Small intestine (tissue), 7 donors: ENCODE data around the gene C19orf44. TPM values are rescaled to one million over a fixed set of nuclear protein-coding genes. Genes with fewer than 3 reads are reported as not detected.
"Not testable (repeated sequence)": the region's sequence is repeated elsewhere in the genome, so short reads cannot be mapped to it uniquely, and the experiment has no call there.

ENCODE experiments used
- DNase-seq, 2 donors: peaks; one replicate each; pipeline versions ENCODE4 v3.0.0 to v3.0.0-alpha.2; 2013
- FAIRE-seq: peaks from 2 replicates; lab custom pipeline; 2012; peaks lifted over from hg19 to GRCh38; lab: Jason Lieb, UNC
- H3K27ac ChIP-seq, 3 donors: one replicate each; pipeline ENCODE4 v1.5.1; 2013; ENCODE audit warnings: low read length in 2 of 3, mild to moderate bottlenecking in 2 of 3, control low read depth in 1 of 3, inconsistent platforms in 1 of 3, low read depth in 1 of 3, moderate library complexity in 1 of 3
- H3K27me3 ChIP-seq, 3 donors: one replicate each; pipeline ENCODE4 v1.6.1; 2013; ENCODE audit warnings: low read length in 3 of 3, inconsistent platforms in 1 of 3; ENCODE audit not compliant: control insufficient read depth in 3 of 3, insufficient read depth in 3 of 3
- H3K36me3 ChIP-seq, 3 donors: one replicate each; pipeline ENCODE4 v1.6.1; 2013; ENCODE audit warnings: low read length in 3 of 3, inconsistent platforms in 1 of 3, low read depth in 1 of 3, mild to moderate bottlenecking in 1 of 3, moderate library complexity in 1 of 3; ENCODE audit not compliant: control insufficient read depth in 3 of 3, insufficient read depth in 2 of 3
- H3K4me1 ChIP-seq, 3 donors: one replicate each; pipeline ENCODE4 v1.6.1; 2013; ENCODE audit warnings: low read length in 2 of 3, inconsistent platforms in 1 of 3, low read depth in 1 of 3, mild to moderate bottlenecking in 1 of 3, moderate library complexity in 1 of 3; ENCODE audit not compliant: control insufficient read depth in 3 of 3, insufficient read depth in 2 of 3
- H3K4me3 ChIP-seq, 3 donors: one replicate each; pipeline ENCODE4 v1.5.1; 2013; ENCODE audit warnings: low read length in 3 of 3, control low read depth in 1 of 3, inconsistent platforms in 1 of 3, low read depth in 1 of 3, mild to moderate bottlenecking in 1 of 3, moderate library complexity in 1 of 3
- H3K9me3 ChIP-seq, 2 donors: one replicate each; pipeline ENCODE4 v1.6.1; 2013; ENCODE audit warnings: low read depth in 1 of 2, low read length in 1 of 2; ENCODE audit not compliant: control insufficient read depth in 2 of 2, insufficient read depth in 1 of 2
- WGBS, 3 donors: extraction: QIAGEN DNeasy Blood & Tissue Kit; methylation state at CpG; one replicate each; pipeline ENCODE4 v1.1.7; 2013; 5-methylcytosine and 5-hydroxymethylcytosine counted together
- polyA plus RNA-seq, 4 donors: library from polyadenylated mRNA; stranded (reverse) in 3 of 4; unstranded in 1 of 4; fragments of 200-250 nt in 3 of 4; fragments of 120-200 nt in 1 of 4; gene quantifications; one replicate each; pipeline versions ENCODE4 v1.2.1 to v1.2.3, GENCODE V29; 2013
- donor health status: healthy with polysubstance abuse.
- donor health status: control.
- donor health status: control.
- donor health status: Bipolar disorder and iron deficiency.
- donor health status: healthy.

C19orf44 gene
- polyA plus RNA-seq, 4 donors = 0.67 to 3.7 (median 2.2) TPM

DNA sequence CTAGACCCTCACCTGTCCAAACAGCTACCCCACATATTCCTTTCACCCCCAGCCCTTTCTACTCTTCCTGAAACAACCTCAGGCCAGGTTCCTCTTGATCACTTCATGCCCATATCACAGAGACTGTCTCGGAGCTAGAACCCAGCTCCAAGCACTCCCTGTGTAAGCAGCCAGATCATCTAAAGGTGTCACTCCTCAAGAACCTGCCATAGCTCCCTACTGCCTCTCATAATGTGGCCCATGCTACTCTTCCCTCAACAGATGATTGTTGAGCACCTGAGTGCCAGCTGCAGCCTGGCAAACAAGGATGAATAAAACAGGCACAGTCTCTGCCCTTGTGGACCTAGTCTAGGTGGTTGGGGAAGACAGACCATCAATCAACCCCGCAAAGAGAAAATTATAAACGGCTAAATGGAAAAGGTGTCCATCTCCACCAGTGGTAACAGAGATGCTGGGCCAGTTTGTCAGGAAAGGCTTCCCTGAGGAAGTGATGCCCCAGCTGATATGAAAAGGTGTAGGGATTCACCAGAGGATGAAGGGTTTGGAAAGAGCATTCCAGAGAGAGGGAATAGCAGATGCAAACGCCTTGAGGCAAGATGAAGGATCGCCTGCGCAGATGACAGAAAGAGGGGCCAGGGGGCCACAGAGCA, 32.7 kb upstream of the C19orf44 start:
- 78 to 84% (median 80%) methylated on average over 6 of the region's 6 CpGs for WGBS, 3 donors
- peaks cover 0 to 15% (median 0%) of the 10 kb centered on the region in 3 donors for H3K36me3 ChIP-seq
- H3K9me3 ChIP-seq = no peaks in the 10 kb centered on the region
- H3K4me3 ChIP-seq = no peak overlapping the region
- peaks cover 4 to 5% (median 5%) of the 10 kb centered on the region in 3 donors for H3K4me1 ChIP-seq
- H3K27me3 ChIP-seq = no peaks in the 10 kb centered on the region
- DNase-seq = no peak
- H3K27ac ChIP-seq = no peak overlapping the region
- FAIRE-seq = no peak

DNA sequence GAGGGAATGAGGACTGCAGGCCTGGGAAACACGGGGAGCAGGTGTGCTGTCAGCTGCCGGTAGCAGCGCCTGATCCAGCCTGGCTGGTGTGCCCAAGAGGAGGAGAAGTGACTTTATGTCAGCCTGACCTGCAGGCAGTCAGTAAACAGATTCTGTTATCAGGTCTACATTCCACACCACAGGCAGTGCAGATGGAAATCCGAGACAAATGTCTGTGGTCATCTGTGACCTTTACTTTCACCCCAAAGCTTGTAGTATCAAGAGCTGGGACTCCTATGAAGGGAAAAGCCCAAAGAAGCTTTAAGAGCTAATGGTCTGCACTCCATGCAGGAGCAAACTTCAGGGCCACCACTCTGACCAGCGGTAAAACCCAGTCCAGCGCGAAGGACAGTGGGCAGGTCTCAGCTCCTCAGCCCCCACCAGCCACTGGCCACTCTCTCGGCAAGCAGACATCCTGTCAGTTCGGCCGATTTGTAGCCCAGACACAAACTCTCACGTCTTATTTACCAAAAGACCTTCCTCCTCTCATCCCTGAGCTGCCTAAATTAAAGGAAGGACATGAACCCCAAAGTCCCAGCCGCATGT, 32.1 kb upstream of the C19orf44 start:
- Histone ChIP-seq H3K27ac (no peak overlapping the region), H3K27me3 (no peaks in the 10 kb centered on the region), H3K9me3 (no peaks in the 10 kb centered on the region), H3K36me3 (peaks cover 0 to 18% (median 0%) of the 10 kb centered on the region in 3 donors), H3K4me3 (no peak overlapping the region), H3K4me1 (peaks cover 0 to 2% (median under 1%) of the 10 kb centered on the region in 3 donors)
- DNase-seq (no peak), FAIRE-seq (no peak)
- 59 to 69% (median 61%) methylated on average over 12 of the region's 12 CpGs for WGBS, 3 donors

DNA sequence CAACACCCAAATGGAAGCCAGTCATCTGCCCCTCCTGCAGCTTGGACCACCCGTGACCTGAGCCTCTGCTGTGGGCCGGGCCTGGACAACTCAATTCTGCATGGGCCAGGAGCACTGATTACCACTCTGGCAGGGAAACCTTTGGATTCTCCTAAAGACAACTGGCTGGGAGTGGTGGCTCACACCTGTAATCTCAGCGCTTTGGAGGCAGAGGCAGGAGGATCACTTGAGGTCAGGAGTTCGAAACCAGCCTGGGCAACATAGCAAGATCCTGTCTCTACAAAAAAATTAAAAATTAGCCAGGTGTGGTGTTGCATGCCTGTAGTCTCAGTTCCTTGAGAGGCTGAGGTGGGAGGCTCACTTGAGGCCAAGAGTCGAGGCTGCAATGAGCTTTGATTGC, 31.0 kb upstream of the C19orf44 start:
- Histone ChIP-seq H3K27me3 (no peaks in the 10 kb centered on the region), H3K9me3 (no peaks in the 10 kb centered on the region), H3K36me3 (peaks cover 0 to 21% (median 0%) of the 10 kb centered on the region in 3 donors), H3K4me1 (peaks cover 0 to 5% (median 0%) of the 10 kb centered on the region in 3 donors), H3K27ac (no peak overlapping the region), H3K4me3 (no peak overlapping the region)
- FAIRE-seq (no peak), DNase-seq (no peak)
- WGBS, 3 donors = 85 to 99% (median 91%) methylated on average over 5 of the region's 5 CpGs

DNA sequence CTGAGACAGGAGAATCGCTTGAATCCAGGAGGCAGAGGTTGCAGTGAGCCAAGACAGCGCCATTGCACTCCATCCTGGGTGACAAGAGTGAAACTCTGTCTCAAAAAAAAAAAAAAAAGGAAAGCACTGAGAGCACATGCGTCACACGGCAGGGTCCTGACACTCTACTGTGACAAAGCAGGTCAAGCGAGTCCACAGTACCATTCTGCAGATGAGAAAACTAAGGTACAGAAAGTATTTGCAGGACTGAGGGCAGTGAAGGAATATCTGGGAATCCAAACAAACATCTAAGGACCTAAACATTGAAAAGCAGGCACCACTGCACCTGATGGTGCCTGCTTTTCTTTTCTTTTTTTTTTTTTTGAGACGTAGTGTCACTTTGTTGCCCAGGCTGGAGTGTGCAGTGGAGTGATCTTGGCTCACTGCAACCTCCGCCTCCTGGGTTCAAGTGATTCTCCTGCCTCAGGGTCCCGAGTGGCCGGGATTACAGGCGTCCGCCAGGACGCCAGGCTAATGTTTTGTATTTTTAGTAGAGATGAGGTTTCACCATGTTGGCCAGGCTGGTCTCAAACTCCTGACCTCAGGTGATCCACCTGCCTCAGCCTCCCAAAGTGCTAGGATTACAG, 29.3 kb upstream of the C19orf44 start:
- 84 to 90% (median 84%) methylated on average over 12 of the region's 12 CpGs for WGBS, 3 donors
- H3K9me3 ChIP-seq, H3K4me3 ChIP-seq, DNase-seq, H3K27ac ChIP-seq, H3K27me3 ChIP-seq, FAIRE-seq: not testable (repeated sequence)
- H3K36me3 ChIP-seq = peaks cover 0 to 17% (median 0%) of the 10 kb centered on the region in 3 donors
- H3K4me1 ChIP-seq = peaks cover 0 to 11% (median 0%) of the 10 kb centered on the region in 3 donors

DNA sequence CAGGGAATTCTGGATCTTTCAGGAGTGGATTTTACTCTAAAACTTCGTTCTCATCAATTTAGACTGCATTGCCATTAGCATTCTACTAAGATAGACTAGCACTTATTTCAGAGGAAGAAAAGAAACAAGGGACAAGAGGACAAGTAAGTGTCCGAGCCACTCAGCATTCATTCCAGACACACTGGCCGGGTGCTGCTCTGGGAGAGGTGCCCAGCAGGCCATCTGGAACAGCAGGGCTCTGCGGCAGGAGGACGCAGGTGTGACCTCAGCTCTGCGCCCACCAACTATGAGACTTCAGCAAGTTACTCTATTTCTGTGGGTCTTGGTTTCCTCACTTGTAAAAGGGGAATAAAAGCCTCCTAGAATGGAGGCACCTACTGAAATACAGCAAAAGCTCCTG, 28.6 kb upstream of the C19orf44 start:
- no peak overlapping the region for H3K4me3 ChIP-seq
- H3K27ac ChIP-seq = no peak overlapping the region
- H3K36me3 ChIP-seq = peaks cover 0 to 15% (median 0%) of the 10 kb centered on the region in 3 donors
- H3K27me3 ChIP-seq = no peaks in the 10 kb centered on the region
- no peak for DNase-seq
- H3K4me1 ChIP-seq = peaks cover 0 to 11% (median 0%) of the 10 kb centered on the region in 3 donors
- no peaks in the 10 kb centered on the region for H3K9me3 ChIP-seq
- no peak for FAIRE-seq
- WGBS, 3 donors = 81 to 93% (median 86%) methylated on average over 6 of the region's 6 CpGs

DNA sequence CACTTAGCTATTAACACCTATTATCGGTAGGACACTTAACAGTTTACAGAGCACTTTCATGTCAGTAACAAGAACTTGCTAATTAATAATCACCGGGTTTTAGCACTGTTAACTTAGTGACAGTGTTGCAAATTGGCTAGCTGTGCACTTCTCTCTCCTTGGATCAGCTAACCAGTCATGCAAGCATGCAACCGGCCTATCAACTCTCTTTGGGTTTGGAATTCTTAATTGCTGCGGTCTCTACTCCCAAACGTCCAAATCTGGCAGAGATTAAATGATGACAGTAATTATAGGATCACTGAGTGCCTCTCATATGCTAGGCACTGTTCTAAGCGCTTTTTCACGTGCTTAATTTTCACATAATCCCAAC, 25.7 kb upstream of the C19orf44 start:
- WGBS, 3 donors = 23 to 37% (median 33%) methylated on average over 7 of the region's 7 CpGs
- Histone ChIP-seq H3K27me3 (no peaks in the 10 kb centered on the region), H3K4me1 (peaks cover 0 to 11% (median 0%) of the 10 kb centered on the region in 3 donors), H3K27ac (no peak overlapping the region), H3K4me3 (peak overlapping the region in 2 of 3 donors; percentile 67 to 99), H3K36me3 (peaks cover 0 to 6% (median 0%) of the 10 kb centered on the region in 3 donors), H3K9me3 (peaks cover 0 to 4% of the 10 kb centered on the region in 2 donors)
- FAIRE-seq (no peak), DNase-seq (no peak)

DNA sequence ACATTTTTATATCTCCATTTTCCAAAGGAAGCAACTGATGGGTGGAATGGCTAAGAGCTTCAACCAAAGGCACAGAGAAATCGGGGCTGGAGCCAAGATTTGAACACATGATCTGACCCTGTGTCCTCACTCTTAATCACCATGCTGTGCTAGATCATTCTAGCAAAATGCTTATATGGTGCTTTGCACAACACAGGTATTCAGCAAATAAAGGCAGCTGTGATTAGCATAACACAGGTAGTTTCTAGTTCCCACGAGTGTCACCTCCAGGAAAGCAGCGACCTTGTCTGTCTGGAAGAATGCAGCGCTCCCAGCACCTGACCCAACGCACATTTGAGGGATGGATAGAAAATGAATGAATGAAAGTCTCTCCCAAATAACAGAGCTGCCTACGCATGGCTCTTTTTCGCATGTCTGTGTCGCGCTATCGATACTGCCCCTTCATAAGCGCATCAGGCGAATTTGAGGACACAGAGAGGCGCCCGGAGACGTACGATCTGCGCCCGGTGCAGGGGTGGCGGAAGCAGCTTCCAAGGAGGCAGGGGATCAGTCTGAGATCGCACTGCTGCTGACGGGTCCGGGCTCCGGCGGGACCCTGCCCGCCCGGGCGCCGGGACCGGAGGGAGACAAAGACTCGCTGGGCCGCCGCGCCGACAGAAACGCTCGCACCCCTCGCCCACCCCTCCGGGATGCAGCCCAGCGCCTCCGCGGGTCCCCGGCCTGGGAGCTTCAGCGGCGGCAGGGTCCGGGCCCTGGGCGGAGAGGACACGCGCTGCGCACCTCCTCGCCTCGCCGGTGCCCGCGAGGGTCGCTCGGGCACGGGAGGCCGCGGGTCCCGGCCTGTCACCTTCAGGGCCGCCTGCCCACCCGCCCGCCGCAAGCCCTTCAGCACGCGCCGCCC, 25.0 kb upstream of the C19orf44 start:
- peak overlapping the region in 1 of 3 donors; percentile 11 for H3K27ac ChIP-seq
- FAIRE-seq (no peak), DNase-seq (peak; percentile 30 to 50)
- H3K9me3 ChIP-seq = peaks cover 0 to 4% of the 10 kb centered on the region in 2 donors
- WGBS, 3 donors = 0 to 1% (median 1%) methylated on average over 38 to 67 of the region's 67 CpGs
- no peaks in the 10 kb centered on the region for H3K27me3 ChIP-seq
- peak overlapping the region; percentile 67 to 99 (median 91) for H3K4me3 ChIP-seq
- H3K36me3 ChIP-seq = peaks cover 0 to 6% (median 0%) of the 10 kb centered on the region in 3 donors
- peaks cover 0 to 11% (median 0%) of the 10 kb centered on the region in 3 donors for H3K4me1 ChIP-seq

DNA sequence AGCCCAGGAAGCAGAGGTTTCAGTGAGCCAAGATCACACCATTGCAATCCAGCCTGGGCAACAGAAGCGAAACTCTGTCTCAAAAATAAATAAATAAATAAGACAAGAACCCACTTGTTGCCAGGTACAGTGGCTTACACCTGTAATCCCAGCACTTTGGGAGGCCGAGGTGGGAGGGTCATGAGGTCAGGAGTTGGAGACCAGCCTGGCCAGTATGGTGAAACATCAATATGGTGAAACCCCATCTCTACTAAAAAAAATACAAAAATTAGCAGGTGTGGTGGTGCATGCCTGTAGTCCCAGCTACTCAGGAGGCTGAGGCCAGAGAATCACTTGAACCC, 23.7 kb upstream of the C19orf44 start:
- not testable (repeated sequence) for FAIRE-seq, H3K36me3 ChIP-seq, H3K27me3 ChIP-seq, DNase-seq, H3K9me3 ChIP-seq
- peak overlapping the region in 2 of 3 donors; percentile 80 to 93 for H3K27ac ChIP-seq
- 27 to 46% (median 46%) methylated on average over 2 of the region's 2 CpGs for WGBS, 3 donors
- H3K4me1 ChIP-seq = peaks cover 0 to 11% (median 0%) of the 10 kb centered on the region in 3 donors
- peak overlapping the region in 2 of 3 donors; percentile 77 to 99 for H3K4me3 ChIP-seq
